PC-9 (cell line): ENCODE results near the gene MRPL57. TPM values are rescaled to one million over a fixed set of nuclear protein-coding genes. Genes with fewer than 3 reads are reported as not detected.
"Not testable (repeated sequence)": the region's sequence is repeated elsewhere in the genome, so short reads cannot be mapped to it uniquely, and the experiment has no call there.

Source experiments
- BruUV-seq: library from RNA; stranded (reverse); fragments of 400-500 nt; replicated peaks from 2 replicates; lab custom pipeline; 2021; lab: Mats Ljungman, UMichigan
- CTCF ChIA-PET: fragments of 300-600 bp; sonication (Branson Sonifier 250); formaldehyde crosslinking; loops from one replicate; lab custom pipeline; 2022; ENCODE audit warnings: antibody characterized with exemption; lab: Charles Lee
- POLR2A ChIA-PET: fragments of 300-600 bp; sonication (Branson Sonifier 250); formaldehyde crosslinking; loops from one replicate; lab custom pipeline; 2022; ENCODE audit warnings: antibody characterized with exemption; ENCODE audit not compliant: unreplicated experiment; lab: Charles Lee
- DNase-seq, 2 experiments: peaks; one replicate each; pipeline versions ENCODE4 v3.0.0 to v3.0.0-alpha.2; 2015 to 2022; ENCODE audit warnings: mixed read lengths in 1 of 2
- H2AFZ ChIP-seq: fragments of 200-600 bp; sonication (generic); 2 replicates; pipeline ENCODE4 v1.8.1; 2017; ENCODE audit warnings: antibody characterized with exemption
- H3F3A ChIP-seq: fragments of 200-600 bp; sonication (generic); 2 replicates; pipeline ENCODE4 v1.8.1; 2017; ENCODE audit warnings: antibody characterized with exemption, mild to moderate bottlenecking, low read depth; ENCODE audit not compliant: insufficient read depth
- H3K27ac ChIP-seq: fragments of 200-600 bp; sonication (generic); 2 replicates; pipeline ENCODE4 v1.6.1; 2016; ENCODE audit warnings: mixed run types
- H3K27me3 ChIP-seq: fragments of 200-600 bp; sonication (generic); 2 replicates; pipeline ENCODE4 v1.6.1; 2016; ENCODE audit warnings: low read depth, mixed run types; ENCODE audit not compliant: insufficient read depth
- H3K36me3 ChIP-seq: fragments of 200-600 bp; sonication (generic); 2 replicates; pipeline ENCODE4 v1.6.1; 2016; ENCODE audit warnings: low read depth, mixed run types
- H3K4me1 ChIP-seq: fragments of 200-600 bp; sonication (generic); replicated peaks from 2 replicates; pipeline ENCODE4 v1.6.1; 2016; ENCODE audit warnings: mixed run types; ENCODE audit not compliant: insufficient read depth
- H3K4me2 ChIP-seq: fragments of 200-600 bp; sonication (generic); 2 replicates; pipeline ENCODE4 v1.6.1; 2017; ENCODE audit warnings: mixed run types
- H3K4me3 ChIP-seq: fragments of 200-600 bp; sonication (generic); 2 replicates; pipeline ENCODE4 v1.6.1; 2016; ENCODE audit warnings: mixed run types
- H3K79me2 ChIP-seq: fragments of 200-600 bp; sonication (generic); 2 replicates; pipeline ENCODE4 v1.6.1; 2017; ENCODE audit warnings: low read depth, mixed run types
- H3K9me2 ChIP-seq: fragments of 200-600 bp; sonication (generic); 2 replicates; pipeline ENCODE4 v1.8.1; 2017; ENCODE audit warnings: mild to moderate bottlenecking; ENCODE audit not compliant: insufficient read depth
- H3K9me3 ChIP-seq: fragments of 200-600 bp; sonication (generic); 2 replicates; pipeline ENCODE4 v1.8.1; 2016; ENCODE audit warnings: low read depth; ENCODE audit not compliant: insufficient read depth
- H4K20me1 ChIP-seq: fragments of 200-600 bp; sonication (generic); 2 replicates; pipeline ENCODE4 v1.8.1; 2017; ENCODE audit not compliant: insufficient read depth
- CTCF ChIP-seq: fragments of 200-600 bp; sonication (generic); conservative IDR thresholded peaks from 2 replicates; pipeline ENCODE4 v1.6.1; 2017; ENCODE audit warnings: mixed run types, antibody characterized with exemption, mild to moderate bottlenecking, moderate library complexity
- EZH2 ChIP-seq: fragments of 200-600 bp; sonication (generic); IDR thresholded peaks from 2 replicates; pipeline ENCODE4 v1.8.0; 2017; ENCODE audit warnings: antibody characterized with exemption, low read depth
- intact Hi-C: fragments of 100-400 bp; cut with micrococcal nuclease; formaldehyde crosslinking; loops from one replicate; pipeline ENCODE4 v1.10.0; 2022; ENCODE audit not compliant: unreplicated experiment
- total RNA-seq: library from RNA; stranded (reverse); gene quantifications from 2 replicates; pipeline ENCODE4 v1.2.3, GENCODE V29; 2021

Gene MRPL57
- total RNA-seq, 1 experiment from 2014 or later: 11.0 TPM

- no peak for TF ChIP-seq CTCF
- no peak for TF ChIP-seq EZH2
- Histone ChIP-seq H3F3A (peaks cover 24% of the 10 kb centered on the region), H2AFZ (no peak overlapping the region), H3K4me2 (no peak overlapping the region), H3K27ac (no peak overlapping the region), H3K79me2 (peaks cover 47% of the 10 kb centered on the region), H3K4me3 (no peak overlapping the region), H3K36me3 (peaks cover 5% of the 10 kb centered on the region; the same call in 1 of the 2 replicates), H3K9me2 (no peaks in the 10 kb centered on the region), H3K27me3 (no peaks in the 10 kb centered on the region), H3K4me1 (peaks cover 6% of the 10 kb centered on the region; the same call in 1 of the 2 replicates), H3K9me3 (no peaks in the 10 kb centered on the region), H4K20me1 (no peaks in the 10 kb centered on the region)
- intact Hi-C loops: no loop called here
- no peak for DNase-seq
- no TSS peak for BruUV-seq
- ChIA-PET CTCF (no interaction called here), POLR2A (no interaction called here)
Measured at GRCh38 chr13:21171420-21171819, 5.0 kb upstream of the MRPL57 start.

- H3K36me3 ChIP-seq, DNase-seq, H3K4me2 ChIP-seq, H4K20me1 ChIP-seq, H3K27ac ChIP-seq, intact Hi-C loops, CTCF ChIA-PET, H3K4me3 ChIP-seq, H3K9me2 ChIP-seq, BruUV-seq, POLR2A ChIA-PET, H3K27me3 ChIP-seq, H2AFZ ChIP-seq, H3K9me3 ChIP-seq: not testable (repeated sequence)
- H3K79me2 ChIP-seq: peaks cover 68% of the 10 kb centered on the region
- H3K4me1 ChIP-seq: peaks cover 15% of the 10 kb centered on the region; the same call in 1 of the 2 replicates
- peaks cover 26% of the 10 kb centered on the region for H3F3A ChIP-seq
Measured at GRCh38 chr13:21173767-21174166, 2.7 kb upstream of the MRPL57 start.

GRCh38 chr13:21175656-21176214 lies 723 bp upstream of the MRPL57 start:
- Histone ChIP-seq H3K9me3 (no peaks in the 10 kb centered on the region), H3K36me3 (no peaks in the 10 kb centered on the region; the same call in 1 of the 2 replicates), H3K4me3 (peak overlapping the region; percentile 84), H3F3A (peaks cover 37% of the 10 kb centered on the region), H3K27me3 (no peaks in the 10 kb centered on the region), H3K4me1 (peaks cover 15% of the 10 kb centered on the region; the same call in 1 of the 2 replicates), H3K9me2 (no peaks in the 10 kb centered on the region), H4K20me1 (no peaks in the 10 kb centered on the region), H2AFZ (peak overlapping the region; percentile 86), H3K79me2 (peaks cover 64% of the 10 kb centered on the region), H3K4me2 (peak overlapping the region; percentile 99), H3K27ac (peak overlapping the region; percentile 81)
- TF ChIP-seq EZH2: no peak
- TF ChIP-seq CTCF: no peak
- BruUV-seq: TSS peak; percentile 71
- CTCF ChIA-PET: no interaction called here
- intact Hi-C loops: loop anchor here (2.0 to 5.0 kb wide), 2 partner anchors 115 to 282 kb away; partner anchors contain the start of genes LATS2 and ZDHHC20
- POLR2A ChIA-PET: interaction anchor here (0.7 to 0.8 kb wide), 4 partner anchors 10 to 984 kb away, joined by 3 to 8 read pairs (median 4); no protein-coding TSS in a partner anchor
- peak in 1 of 2 experiments; percentile 50 for DNase-seq
